Left ventricle myocardium inferior (tissue), 1 donor: ENCODE data around the gene CPNE8. TPM values are rescaled to one million over a fixed set of nuclear protein-coding genes. Genes with fewer than 3 reads are reported as not detected.
A peak's percentile ranks its signal among the peaks of the same experiment; 100 is the strongest.

Experiments used
- DNase-seq: peaks from one replicate; pipeline ENCODE4 v3.0.0-alpha.2; 2020
- H3K27ac ChIP-seq: fragments of 200-600 bp; replicated peaks from 2 replicates; pipeline ENCODE4 v1.8.0; 2021
- H3K27me3 ChIP-seq: fragments of 200-600 bp; 2 replicates; pipeline ENCODE4 v1.8.0; 2021; ENCODE audit warnings: low read depth
- H3K36me3 ChIP-seq: fragments of 200-600 bp; 2 replicates; pipeline ENCODE4 v1.8.0; 2021
- H3K4me1 ChIP-seq: fragments of 200-600 bp; 2 replicates; pipeline ENCODE4 v1.8.0; 2021
- H3K4me3 ChIP-seq: fragments of 200-600 bp; 2 replicates; pipeline ENCODE4 v1.8.0; 2021; ENCODE audit warnings: mild to moderate bottlenecking, moderate library complexity
- H3K9me3 ChIP-seq: fragments of 200-600 bp; replicated peaks from 2 replicates; pipeline ENCODE4 v1.8.0; 2021
- CTCF ChIP-seq: fragments of 200-600 bp; IDR thresholded peaks from 2 replicates; pipeline ENCODE4 v1.8.0; 2021; ENCODE audit warnings: antibody characterized with exemption, mild to moderate bottlenecking, borderline replicate concordance
- intact Hi-C: fragments of 100-400 bp; cut with micrococcal nuclease; formaldehyde crosslinking; loops from one replicate; pipeline ENCODE4 v1.11.0; 2022
- long read RNA-seq: library from polyadenylated mRNA; unstranded; transcript quantifications from one replicate; pipeline ENCODE4 v2.0.0, GENCODE V29; 2021
- total RNA-seq: library from RNA; stranded (reverse); fragmentation: NEBNext Ultra II Directional; extraction: Animal tissue kit (Norgen Biotek cat#: 25700); gene quantifications from one replicate; pipeline ENCODE4 v1.2.1, GENCODE V29; 2021
- donor health status: DM: no; HTN: yes; CAD: no; lungs with severe emphysema.

CPNE8 gene
- total RNA-seq: 7.2 TPM
- long read RNA-seq, partial matches to known transcripts: 0 of 1 reads
- long read RNA-seq, other reads (novel, unspliced or antisense): 0 of 1 reads

DNA sequence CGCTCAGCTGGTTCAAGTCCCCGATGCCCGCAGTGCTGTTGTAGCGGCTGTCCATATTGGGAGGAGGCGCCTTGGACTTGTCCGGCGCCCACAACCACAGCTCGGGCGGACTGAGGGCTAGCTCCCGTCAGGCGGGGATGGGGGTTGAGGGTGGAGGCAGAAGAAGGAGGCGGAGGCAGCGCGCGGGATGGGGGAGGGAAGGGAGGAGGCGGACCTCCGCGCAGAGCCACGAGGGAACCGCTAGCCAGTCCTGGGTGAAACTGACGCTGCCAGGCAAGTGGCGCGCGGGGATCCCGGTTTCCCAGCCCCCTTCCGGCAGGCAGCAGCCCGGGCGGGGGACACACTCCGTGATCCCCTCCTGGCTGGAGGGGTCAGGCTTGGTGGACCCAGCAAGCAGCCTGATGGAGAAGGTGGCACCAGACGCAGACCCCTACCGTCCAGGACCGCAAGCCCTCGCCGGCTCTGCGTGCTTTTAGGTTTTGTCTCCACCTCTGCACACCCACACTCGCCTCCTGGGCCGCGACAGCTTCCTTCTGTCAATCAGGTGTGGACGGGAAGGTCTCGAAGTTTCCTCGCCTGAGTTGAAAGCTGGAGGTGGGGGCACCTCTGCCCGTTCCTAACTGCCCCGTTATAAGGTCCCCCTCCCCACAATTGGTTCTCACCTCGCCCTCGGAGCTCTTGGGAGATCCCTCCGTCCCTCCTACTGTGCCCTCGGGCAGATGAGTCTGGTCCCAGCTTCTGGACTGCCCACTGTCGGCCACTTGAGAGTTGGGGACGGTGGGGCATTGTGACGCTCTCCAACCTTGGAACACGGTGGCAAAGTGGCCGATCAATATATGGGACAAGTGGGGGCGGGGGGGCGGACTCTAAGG, at the start of gene CPNE8:
Gene CPNE8 (minus strand): TSS at position 112 of the 872 bp plus-strand sequence. CDS start 57 bp downstream, at position 55.
- intact Hi-C loops: no loop called here
- Histone ChIP-seq H3K9me3 (no peaks in the 10 kb centered on the region), H3K27ac (peak within 1 kb of the TSS; percentile 96), H3K4me3 (peak within 1 kb of the TSS; percentile 79), H3K36me3 (no peaks in the 10 kb centered on the region), H3K27me3 (no peaks in the 10 kb centered on the region), H3K4me1 (peaks cover 48% of the 10 kb centered on the region)
- DNase-seq: peak; percentile 86
- peak; percentile 15 for TF ChIP-seq CTCF

GRCh38 chr12:38954238-38954873, 49.0 kb upstream of the CPNE8 start:
- H3K36me3 ChIP-seq: no peaks in the 10 kb centered on the region
- H3K9me3 ChIP-seq: no peaks in the 10 kb centered on the region
- no peak overlapping the region for H3K4me3 ChIP-seq
- intact Hi-C loops: no loop called here
- H3K27me3 ChIP-seq: no peaks in the 10 kb centered on the region
- no peak overlapping the region for H3K27ac ChIP-seq
- DNase-seq: no peak
- no peaks in the 10 kb centered on the region for H3K4me1 ChIP-seq
- no peak for TF ChIP-seq CTCF

DNA sequence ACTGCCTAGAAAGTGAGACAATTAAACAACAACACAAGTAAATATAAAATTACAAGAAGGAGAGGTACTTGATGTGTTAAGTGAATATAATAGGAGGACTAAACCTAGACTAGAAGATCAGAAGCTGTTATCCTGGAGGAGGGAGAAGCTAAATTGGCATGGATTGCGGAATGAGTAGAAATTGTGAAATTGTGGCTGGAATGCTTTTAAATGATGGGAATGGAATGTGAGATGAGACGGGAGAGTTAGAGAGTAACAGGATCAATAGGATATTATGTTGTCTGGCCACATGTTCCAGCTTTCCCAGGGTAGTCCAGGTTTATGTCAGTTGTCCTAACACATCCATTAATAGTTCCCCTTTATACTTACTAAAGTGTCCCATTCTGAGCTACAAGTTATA, 44.0 kb upstream of the CPNE8 start:
- intact Hi-C loops: no loop called here
- Histone ChIP-seq H3K27ac (no peak overlapping the region), H3K27me3 (no peaks in the 10 kb centered on the region), H3K9me3 (peaks cover 14% of the 10 kb centered on the region), H3K4me1 (no peaks in the 10 kb centered on the region), H3K4me3 (no peak overlapping the region), H3K36me3 (no peaks in the 10 kb centered on the region)
- no peak for TF ChIP-seq CTCF
- no peak for DNase-seq

GRCh38 chr12:38934686-38935085, 29.3 kb upstream of the CPNE8 start:
- peaks cover 6% of the 10 kb centered on the region for H3K9me3 ChIP-seq
- no peaks in the 10 kb centered on the region for H3K36me3 ChIP-seq
- peaks cover 26% of the 10 kb centered on the region for H3K27me3 ChIP-seq
- H3K27ac ChIP-seq: no peak overlapping the region
- no peak for DNase-seq
- intact Hi-C loops: no loop called here
- no peaks in the 10 kb centered on the region for H3K4me1 ChIP-seq
- no peak overlapping the region for H3K4me3 ChIP-seq
- no peak for TF ChIP-seq CTCF

- Histone ChIP-seq H3K36me3 (no peaks in the 10 kb centered on the region), H3K27me3 (peaks cover 27% of the 10 kb centered on the region), H3K4me1 (no peaks in the 10 kb centered on the region), H3K27ac (no peak overlapping the region), H3K9me3 (peaks cover 6% of the 10 kb centered on the region), H3K4me3 (no peak overlapping the region)
- no peak for DNase-seq
- no peak for TF ChIP-seq CTCF
- intact Hi-C loops: no loop called here
These were observed 28.7 kb upstream of the CPNE8 start for GRCh38 chr12:38934078-38934584.
